IMR-90 (cell line): ENCODE results near the gene CCDC83. TPM values are rescaled to one million over a fixed set of nuclear protein-coding genes. Genes with fewer than 3 reads are reported as not detected.

Experiments used
- ATAC-seq: fragments of 200-7000 bp; cut with Tn5 transposase; 2 replicates; pipeline ENCODE4 v1.9.1; 2020; ENCODE audit warnings: low read depth, mild to moderate bottlenecking, moderate library complexity
- BruUV-seq: library from RNA; stranded (reverse); fragments of 400-500 nt; replicated peaks from 2 replicates; lab custom pipeline; 2021; lab: Mats Ljungman, UMichigan
- CTCF ChIA-PET: fragments of 300-600 bp; formaldehyde crosslinking; extraction: SDS; loops from one replicate; lab custom pipeline; 2021; ENCODE audit warnings: antibody characterized with exemption; lab: Yijun Ruan, JAX
- POLR2A ChIA-PET: fragments of 300-600 bp; sonication (Branson Sonifier 250); formaldehyde crosslinking; loops from one replicate; lab custom pipeline; 2022; ENCODE audit warnings: antibody characterized with exemption; ENCODE audit not compliant: unreplicated experiment; lab: Charles Lee
- DNase-seq: peaks from one replicate; pipeline ENCODE4 v3.0.0; 2013
- H2AFZ ChIP-seq: replicated peaks from 2 replicates; pipeline ENCODE3; 2013; ENCODE audit warnings: low read length, mild to moderate bottlenecking; ENCODE audit not compliant: poor library complexity
- H2AK5ac ChIP-seq: 2 replicates; pipeline ENCODE4 v1.6.1; 2013; ENCODE audit warnings: low read depth, low read length, inconsistent platforms
- H2AK9ac ChIP-seq: replicated peaks from 2 replicates; pipeline ENCODE3; 2013; ENCODE audit warnings: mild to moderate bottlenecking, low read depth, low read length, moderate library complexity; ENCODE audit not compliant: poor library complexity
- H2BK120ac ChIP-seq: 2 replicates; pipeline ENCODE4 v1.6.1; 2013; ENCODE audit warnings: low read depth, low read length, inconsistent platforms
- H2BK15ac ChIP-seq: 3 replicates; pipeline ENCODE4 v1.6.1; 2013; ENCODE audit warnings: low read depth, low read length, inconsistent platforms
- H2BK20ac ChIP-seq: 2 replicates; pipeline ENCODE4 v1.6.1; 2013; ENCODE audit warnings: low read depth, mild to moderate bottlenecking, inconsistent platforms, low read length, moderate library complexity
- H2BK5ac ChIP-seq: 2 replicates; pipeline ENCODE4 v1.6.1; 2013; ENCODE audit warnings: mild to moderate bottlenecking, low read depth, low read length, inconsistent platforms; ENCODE audit not compliant: poor library complexity, severe bottlenecking
- H3K14ac ChIP-seq: replicated peaks from 2 replicates; pipeline ENCODE4 v1.6.1; 2013; ENCODE audit warnings: low read depth, low read length, inconsistent platforms
- H3K18ac ChIP-seq: 2 replicates; pipeline ENCODE4 v1.6.1; 2013; ENCODE audit warnings: low read depth, low read length, control low read depth
- H3K23ac ChIP-seq: 2 replicates; pipeline ENCODE4 v1.6.1; 2013; ENCODE audit warnings: low read depth, low read length, inconsistent platforms
- H3K27ac ChIP-seq: 2 replicates; pipeline ENCODE4 v1.5.1; 2013; ENCODE audit warnings: mild to moderate bottlenecking, control low read depth, low read length; ENCODE audit not compliant: insufficient read depth
- H3K27me3 ChIP-seq: 2 replicates; pipeline ENCODE4 v1.6.1; 2013; ENCODE audit warnings: low read length; ENCODE audit not compliant: control insufficient read depth, insufficient read depth
- H3K36me3 ChIP-seq: 2 replicates; pipeline ENCODE4 v1.6.1; 2013; ENCODE audit warnings: low read length, mixed read lengths; ENCODE audit not compliant: control insufficient read depth, insufficient read depth
- H3K4ac ChIP-seq: 2 replicates; pipeline ENCODE4 v1.6.1; 2013; ENCODE audit warnings: low read depth, low read length, inconsistent platforms
- H3K4me1 ChIP-seq: 2 replicates; pipeline ENCODE4 v1.6.1; 2013; ENCODE audit warnings: low read length, mixed read lengths; ENCODE audit not compliant: control insufficient read depth, insufficient read depth
- H3K4me2 ChIP-seq: 2 replicates; pipeline ENCODE4 v1.6.1; 2013; ENCODE audit warnings: low read depth, mild to moderate bottlenecking, control low read depth, low read length, moderate library complexity
- H3K4me3 ChIP-seq: 2 replicates; pipeline ENCODE4 v1.5.1; 2013; ENCODE audit warnings: low read depth, mild to moderate bottlenecking, control low read depth, low read length, moderate library complexity; ENCODE audit not compliant: insufficient read depth
- H3K56ac ChIP-seq: 2 replicates; pipeline ENCODE4 v1.6.1; 2013; ENCODE audit warnings: low read length, inconsistent platforms; ENCODE audit not compliant: insufficient read depth; ENCODE audit errors: extremely low read depth
- H3K79me1 ChIP-seq, 2 experiments: 2 replicates each; pipeline ENCODE4 v1.6.1; 2013; ENCODE audit warnings: low read length in 2 of 2, inconsistent platforms in 1 of 2, low read depth in 1 of 2
- H3K9ac ChIP-seq: 2 replicates; pipeline ENCODE4 v1.6.1; 2013; ENCODE audit warnings: low read depth, low read length, control low read depth
- H3K9me1 ChIP-seq: 2 replicates; pipeline ENCODE4 v1.6.1; 2013; ENCODE audit warnings: low read length, inconsistent platforms; ENCODE audit not compliant: insufficient read depth
- H3K9me3 ChIP-seq: 2 replicates; pipeline ENCODE4 v1.6.1; 2013; ENCODE audit warnings: low read length; ENCODE audit not compliant: control insufficient read depth, insufficient read depth
- H4K20me1 ChIP-seq: 2 replicates; pipeline ENCODE4 v1.6.1; 2013; ENCODE audit warnings: low read length, inconsistent platforms; ENCODE audit not compliant: insufficient read depth
- H4K5ac ChIP-seq: 2 replicates; pipeline ENCODE4 v1.6.1; 2013; ENCODE audit warnings: mild to moderate bottlenecking, low read depth, low read length, control low read depth
- H4K8ac ChIP-seq, 2 experiments: 2 replicates each; pipeline ENCODE4 v1.6.1; 2013; ENCODE audit warnings: low read depth in 2 of 2, low read length in 2 of 2, control low read depth in 1 of 2, inconsistent platforms in 1 of 2
- H4K91ac ChIP-seq: 2 replicates; pipeline ENCODE4 v1.6.1; 2013; ENCODE audit warnings: low read depth, low read length, inconsistent platforms; ENCODE audit not compliant: insufficient read depth
- BHLHE40 ChIP-seq: fragments of 150-350 bp; IDR thresholded peaks from 2 replicates; pipeline ENCODE4 v1.6.1; 2016; ENCODE audit warnings: mild to moderate bottlenecking, low read depth, low read length
- CEBPB ChIP-seq: IDR thresholded peaks from 2 replicates; pipeline ENCODE4 v1.6.1; 2012; ENCODE audit warnings: low read depth, low read length, improper control_type of control experiment
- CTCF ChIP-seq: conservative IDR thresholded peaks from 2 replicates; pipeline ENCODE4 v1.5.1; 2012; ENCODE audit warnings: mild to moderate bottlenecking, low read depth, low read length, improper control_type of control experiment
- ELK1 ChIP-seq: fragments of 150-350 bp; IDR thresholded peaks from 2 replicates; pipeline ENCODE4 v1.6.1; 2016; ENCODE audit warnings: low read depth, mild to moderate bottlenecking, low read length, moderate library complexity, borderline replicate concordance
- FOS ChIP-seq: fragments of 150-350 bp; IDR thresholded peaks from 2 replicates; pipeline ENCODE4 v1.6.1; 2016; ENCODE audit warnings: low read depth, low read length
- MAZ ChIP-seq: IDR thresholded peaks from 2 replicates; pipeline ENCODE4 v1.6.1; 2012; ENCODE audit warnings: low read depth, mild to moderate bottlenecking, low read length, improper control_type of control experiment, moderate library complexity, borderline replicate concordance
- MXI1 ChIP-seq: IDR thresholded peaks from 2 replicates; pipeline ENCODE4 v1.6.1; 2012; ENCODE audit warnings: low read depth, mild to moderate bottlenecking, low read length, moderate library complexity, borderline replicate concordance
- NFE2L2 ChIP-seq: fragments of 150-350 bp; IDR thresholded peaks from 2 replicates; pipeline ENCODE4 v1.6.1; 2016; ENCODE audit warnings: low read depth, mild to moderate bottlenecking, low read length
- POLR2A ChIP-seq: IDR thresholded peaks from 2 replicates; pipeline ENCODE4 v1.6.1; 2012; ENCODE audit warnings: mild to moderate bottlenecking, low read depth, low read length
- RAD21 ChIP-seq: IDR thresholded peaks from 2 replicates; pipeline ENCODE4 v1.6.1; 2012; ENCODE audit warnings: low read length, improper control_type of control experiment
- RCOR1 ChIP-seq: IDR thresholded peaks from 2 replicates; pipeline ENCODE4 v1.6.1; 2012; ENCODE audit warnings: mild to moderate bottlenecking, low read length, improper control_type of control experiment; ENCODE audit not compliant: insufficient replicate concordance
- RFX5 ChIP-seq: IDR thresholded peaks from 2 replicates; pipeline ENCODE4 v1.8.0; 2012; ENCODE audit warnings: low read depth, mild to moderate bottlenecking, low read length, moderate library complexity
- SMC3 ChIP-seq: fragments of 150-350 bp; IDR thresholded peaks from 2 replicates; pipeline ENCODE4 v1.6.1; 2016; ENCODE audit warnings: low read depth, mild to moderate bottlenecking, antibody characterized with exemption, low read length, moderate library complexity
- USF2 ChIP-seq: fragments of 150-350 bp; IDR thresholded peaks from 2 replicates; pipeline ENCODE4 v1.6.1; 2017; ENCODE audit warnings: mild to moderate bottlenecking, antibody characterized with exemption, low read length, low read depth
- WGBS, 2 experiments: methylation state at CpG; one replicate each; pipeline versions ENCODE4 v1.1.5 to v1.1.7; 2013; ENCODE audit warnings: missing lambda C conversion rate in 2 of 2; ENCODE audit not compliant: insufficient read length in 1 of 2; ENCODE audit errors: extremely low coverage in 2 of 2; 5-methylcytosine and 5-hydroxymethylcytosine counted together
- dilution Hi-C: fragments of 300-500 bp; cut with HindIII; formaldehyde crosslinking; loops from one replicate; pipeline ENCODE4 v1.14.3; 2018; ENCODE audit warnings: low sequenced_read_pairs; ENCODE audit not compliant: unreplicated experiment
- in situ Hi-C: fragments of 300-500 bp; cut with MboI; formaldehyde crosslinking; loops from 3 replicates; pipeline ENCODE4 v1.14.3; 2019; ENCODE audit warnings: low sequenced_read_pairs, inconsistent platforms, mixed read lengths
- intact Hi-C: fragments of 100-400 bp; cut with micrococcal nuclease; formaldehyde crosslinking; loops from 2 replicates; pipeline ENCODE4 v1.10.0; 2022
- polyA plus RNA-seq, 3 experiments: library from polyadenylated mRNA; depleted of rRNA; stranded (reverse); fragments of >200 nt; gene quantifications; 2 replicates each; pipeline ENCODE4 v1.2.3, GENCODE V29; 2012; ENCODE audit warnings: low replicate concordance in 1 of 3
- total RNA-seq: library from RNA; depleted of rRNA; stranded (reverse); fragments of >200 nt; gene quantifications from 2 replicates; pipeline ENCODE4 v1.2.3, GENCODE V29; 2012

Gene CCDC83
- total and polyA plus RNA-seq, 2 of the 4 experiments (the other 2 are of a cell fraction): not detected

GRCh38 chr11:85810521-85810870 lies 44.7 kb upstream of the CCDC83 start:
- Histone ChIP-seq H3K4ac (peak overlapping the region; percentile 67), H4K20me1 (no peaks in the 10 kb centered on the region), H3K36me3 (no peaks in the 10 kb centered on the region), H3K4me1 (peaks cover 13% of the 10 kb centered on the region), H3K14ac (peak overlapping the region; percentile 31), H2BK15ac (peak overlapping the region; percentile 7; the same call in 1 of the 3 replicates), H4K5ac (no peak overlapping the region), H3K79me1 (peaks cover 17 to 38% of the 10 kb centered on the region in 2 experiments), H3K18ac (no peak overlapping the region; the same call in 1 of the 2 replicates), H2AFZ (peak overlapping the region; percentile 91), H3K9ac (peak overlapping the region; percentile 71), H3K27ac (peak overlapping the region; percentile 31; the same call in 1 of the 2 replicates), H4K8ac (peak overlapping the region in 1 of 2 experiments; percentile 34; a peak in 1 of 4 replicates), H2AK5ac (peak overlapping the region; percentile 3; the same call in 1 of the 2 replicates), H3K4me3 (peak overlapping the region; percentile 75), H2BK120ac (peak overlapping the region; percentile 33), H3K9me1 (peaks cover 15% of the 10 kb centered on the region), H2BK5ac (no peak overlapping the region), H3K27me3 (no peaks in the 10 kb centered on the region), H2AK9ac (peak overlapping the region; percentile 71), H3K23ac (peak overlapping the region; percentile 71), H3K4me2 (peak overlapping the region; percentile 98), H4K91ac (0 out of 2 replicates have a peak overlapping the region, but pooled peaks have one; percentile 19), H2BK20ac (no peak overlapping the region), H3K9me3 (no peaks in the 10 kb centered on the region), H3K56ac (0 out of 2 replicates have a peak overlapping the region, but pooled peaks have one; percentile 13)
- BruUV-seq: no TSS peak
- ATAC-seq: no peak; the same call in 1 of the 2 replicates
- in situ Hi-C loops (no loop called here), dilution Hi-C loops (no loop called here), intact Hi-C loops (loop anchor here (5.0 kb wide), 1 partner anchor 93 kb away; no protein-coding TSS in a partner anchor)
- TF ChIP-seq USF2: no peak
- TF ChIP-seq NFE2L2: no peak
- no peak for TF ChIP-seq RCOR1
- TF ChIP-seq FOS: no peak
- TF ChIP-seq MXI1: no peak
- no peak for TF ChIP-seq ELK1
- TF ChIP-seq CTCF: no peak
- TF ChIP-seq RFX5: no peak
- no peak for TF ChIP-seq POLR2A
- TF ChIP-seq CEBPB: no peak
- no peak for TF ChIP-seq RAD21
- no peak for TF ChIP-seq SMC3
- no peak for TF ChIP-seq BHLHE40
- no peak for TF ChIP-seq MAZ
- ChIA-PET CTCF (interaction anchor here (0.6 to 2.4 kb wide), 5 partner anchors 15 to 37 kb away, joined by 3 to 17 read pairs (median 5); no protein-coding TSS in a partner anchor), POLR2A (no interaction called here)
- no CpG with 5 or more reads among the region's 10 CpGs for WGBS, 2 experiments
- no peak for DNase-seq
